Body of pancreas (tissue), 4 donors: ENCODE data around the gene SP7. TPM values are rescaled to one million over a fixed set of nuclear protein-coding genes. Genes with fewer than 3 reads are reported as not detected.

Experiments used
- ATAC-seq: fragments of 150-250 bp; one replicate; pipeline ENCODE4 v1.9.1; 2016
- DNase-seq, 4 donors: peaks; one replicate each; pipeline ENCODE4 v3.0.0-alpha.2; 2019
- H3K27ac ChIP-seq, 4 donors: fragments of 200-600 bp; sonication (generic); 1 replicate in 3 of 4; 2 replicates in 1 of 4; pipeline versions ENCODE4 v1.5.1 to v1.6.1; 2016 to 2019; ENCODE audit warnings: mild to moderate bottlenecking in 1 of 4, mixed read lengths in 1 of 4, moderate library complexity in 1 of 4
- H3K27me3 ChIP-seq, 2 donors: fragments of 200-600 bp; sonication (generic); one replicate each; pipeline ENCODE4 v1.6.0; 2016; ENCODE audit warnings: mild to moderate bottlenecking in 1 of 2
- H3K36me3 ChIP-seq, 2 donors: fragments of 200-600 bp; sonication (generic); replicated peaks in 1 of 2; 2 replicates each; pipeline ENCODE4 v1.5.1; 2016; ENCODE audit warnings: low read depth in 2 of 2; ENCODE audit not compliant: insufficient read depth in 1 of 2
- H3K4me1 ChIP-seq: fragments of 200-600 bp; sonication (generic); one replicate; pipeline ENCODE4 v1.6.0; 2016
- H3K4me3 ChIP-seq, 2 donors: fragments of 200-600 bp; sonication (generic); 1 replicate in 1 of 2; 2 replicates in 1 of 2; pipeline ENCODE4 v1.5.1; 2016 to 2019
- H3K9me3 ChIP-seq, 3 donors: fragments of 200-600 bp; sonication (generic); 1 replicate in 2 of 3; 2 replicates in 1 of 3; pipeline ENCODE4 v1.5.1; 2016
- CTCF ChIP-seq, 7 experiments: fragments of 450-650 bp in 4 of 7; fragments of 200-600 bp in 3 of 7; sonication (generic) in 3 of 7; IDR thresholded peaks; one replicate each; pipeline ENCODE4 v1.5.1; 2016 to 2019; ENCODE audit warnings: antibody characterized with exemption in 7 of 7
- POLR2A ChIP-seq, 3 donors: fragments of 450-650 bp; IDR thresholded peaks; one replicate each; pipeline ENCODE4 v1.6.1; 2016; ENCODE audit warnings: antibody characterized with exemption in 3 of 3, mild to moderate bottlenecking in 2 of 3
- WGBS, 2 donors: methylation state at CpG; one replicate each; pipeline ENCODE4 v1.1.5; 2017; 5-methylcytosine and 5-hydroxymethylcytosine counted together
- intact Hi-C: fragments of 100-400 bp; cut with DNase I; formaldehyde crosslinking; loops from one replicate; pipeline ENCODE4 v1.15.1; 2023
- total RNA-seq, 2 donors: library from RNA; depleted of rRNA; stranded (reverse); fragments of >200 nt; gene quantifications; one replicate each; pipeline ENCODE4 v1.1.0, GENCODE V29; 2016

SP7 gene
- total RNA-seq, 2 donors from 2014 or later, result not detected

DNA sequence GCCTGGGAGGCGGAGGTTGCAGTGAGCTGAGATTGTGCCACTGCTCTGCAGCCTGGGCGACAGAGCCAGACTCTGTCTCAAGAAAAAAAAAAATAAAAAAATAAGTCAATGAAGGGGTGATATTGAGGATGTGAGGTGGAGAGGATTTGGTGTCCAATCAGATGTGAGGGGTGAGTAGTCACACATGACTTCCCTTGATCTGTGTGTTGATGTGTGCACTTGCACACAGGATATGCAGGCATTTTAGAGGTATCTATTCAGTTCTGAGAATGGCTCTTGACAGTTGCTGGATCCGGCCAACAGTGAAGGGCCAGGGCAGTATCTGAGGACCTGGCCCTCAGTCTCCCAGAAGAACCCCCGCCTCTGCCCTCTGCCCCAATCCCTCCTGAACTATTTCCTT, 7.8 kb upstream of the SP7 start:
- no peak overlapping the region for H3K4me3 ChIP-seq
- no peak for DNase-seq
- no peaks in the 10 kb centered on the region for H3K36me3 ChIP-seq
- intact Hi-C loops, result no loop called here
- H3K9me3 ChIP-seq, result no peaks in the 10 kb centered on the region
- no peak overlapping the region for H3K27ac ChIP-seq
- 97 to 99% methylated on average over 4 of the region's 4 CpGs for WGBS, 2 donors
- ATAC-seq, result no peak
- TF ChIP-seq CTCF (IDR thresholded peaks at IDR 0.05), result no peak
- TF ChIP-seq POLR2A (IDR thresholded peaks at IDR 0.05), result no peak
- H3K27me3 ChIP-seq, result no peaks in the 10 kb centered on the region
- peaks cover 8% of the 10 kb centered on the region for H3K4me1 ChIP-seq

- Histone ChIP-seq H3K36me3 (no peaks in the 10 kb centered on the region), H3K27ac (no peak overlapping the region), H3K9me3 (no peaks in the 10 kb centered on the region), H3K4me3 (no peak overlapping the region), H3K4me1 (peaks cover 8% of the 10 kb centered on the region), H3K27me3 (no peaks in the 10 kb centered on the region)
- no peak for ATAC-seq
- intact Hi-C loops, result no loop called here
- DNase-seq, result no peak
- TF ChIP-seq POLR2A (IDR thresholded peaks at IDR 0.05), result no peak
- no peak for TF ChIP-seq CTCF (IDR thresholded peaks at IDR 0.05)
- 59 to 60% methylated on average over 3 of the region's 3 CpGs for WGBS, 2 donors
Measured at GRCh38 chr12:53343449-53343848, 7.3 kb upstream of the SP7 start.

GRCh38 chr12:53340398-53340797, 4.2 kb upstream of the SP7 start:
- 83 to 84% methylated on average over 6 to 8 of the region's 9 CpGs for WGBS, 2 donors
- Histone ChIP-seq H3K27me3 (peaks cover 0 to 11% of the 10 kb centered on the region in 2 donors), H3K36me3 (no peaks in the 10 kb centered on the region), H3K9me3 (no peaks in the 10 kb centered on the region), H3K27ac (no peak overlapping the region), H3K4me3 (no peak overlapping the region), H3K4me1 (peaks cover 6% of the 10 kb centered on the region)
- DNase-seq (no peak), ATAC-seq (no peak)
- no peak for TF ChIP-seq CTCF (IDR thresholded peaks at IDR 0.05)
- no peak for TF ChIP-seq POLR2A (IDR thresholded peaks at IDR 0.05)
- intact Hi-C loops, result no loop called here

- H3K27me3 ChIP-seq, result peaks cover 0 to 11% of the 10 kb centered on the region in 2 donors
Measured at GRCh38 chr12:53338916-53339315, 2.8 kb upstream of the SP7 start.

More at GRCh38 chr12:53338916-53339315, 2.8 kb upstream of the SP7 start:
- ATAC-seq (no peak), DNase-seq (no peak)
- Histone ChIP-seq H3K9me3 (no peaks in the 10 kb centered on the region), H3K4me3 (no peak overlapping the region), H3K4me1 (no peaks in the 10 kb centered on the region), H3K27ac (no peak overlapping the region), H3K36me3 (no peaks in the 10 kb centered on the region)
- TF ChIP-seq POLR2A (IDR thresholded peaks at IDR 0.05), result no peak
- no peak for TF ChIP-seq CTCF (IDR thresholded peaks at IDR 0.05)
- intact Hi-C loops, result no loop called here
- WGBS, 2 donors, result 32 to 69% methylated on average over 3 to 4 of the region's 6 CpGs
